Liver (tissue), 9 donors: ENCODE measurements around the gene UQCR10. TPM values are rescaled to one million over a fixed set of nuclear protein-coding genes. Genes with fewer than 3 reads are reported as not detected.

ENCODE experiments used
- DNase-seq: peaks from one replicate; pipeline ENCODE4 v3.0.0-alpha.2; 2017; ENCODE audit warnings: low spot score
- H3K27ac ChIP-seq, 2 donors: one replicate each; pipeline ENCODE4 v1.7.0; 2013; ENCODE audit warnings: inconsistent platforms in 2 of 2, low read length in 2 of 2, control low read depth in 1 of 2, low read depth in 1 of 2, mild to moderate bottlenecking in 1 of 2
- H3K27me3 ChIP-seq, 4 donors: one replicate each; pipeline versions ENCODE4 v1.6.1 to v1.7.0; 2013; ENCODE audit warnings: low read length in 3 of 4, inconsistent platforms in 1 of 4, mild to moderate bottlenecking in 1 of 4, moderate library complexity in 1 of 4; ENCODE audit not compliant: control insufficient read depth in 4 of 4, insufficient read depth in 4 of 4
- H3K36me3 ChIP-seq, 4 donors: one replicate each; pipeline versions ENCODE4 v1.6.1 to v1.7.0; 2013; ENCODE audit warnings: low read length in 3 of 4, mild to moderate bottlenecking in 3 of 4, low read depth in 1 of 4, moderate library complexity in 1 of 4; ENCODE audit not compliant: control insufficient read depth in 4 of 4, insufficient read depth in 3 of 4
- H3K4me1 ChIP-seq, 4 donors: one replicate each; pipeline versions ENCODE4 v1.6.1 to v1.7.0; 2013; ENCODE audit warnings: low read length in 3 of 4, mild to moderate bottlenecking in 3 of 4, moderate library complexity in 1 of 4; ENCODE audit not compliant: control insufficient read depth in 4 of 4, insufficient read depth in 4 of 4
- H3K4me3 ChIP-seq, 3 donors: one replicate each; pipeline versions ENCODE4 v1.6.1 to v1.7.0; 2013; ENCODE audit warnings: low read length in 3 of 3, control low read depth in 1 of 3, low read depth in 1 of 3, mild to moderate bottlenecking in 1 of 3
- H3K9ac ChIP-seq, 2 donors: one replicate each; pipeline ENCODE4 v1.7.0; 2013; ENCODE audit warnings: low read length in 2 of 2, mild to moderate bottlenecking in 2 of 2, moderate library complexity in 2 of 2, control low read depth in 1 of 2, low read depth in 1 of 2
- H3K9me3 ChIP-seq, 4 donors: one replicate each; pipeline versions ENCODE4 v1.6.1 to v1.7.0; 2013; ENCODE audit warnings: low read length in 3 of 4; ENCODE audit not compliant: control insufficient read depth in 4 of 4
- EGR1 ChIP-seq, 2 donors: IDR thresholded peaks; 2 replicates each; pipeline ENCODE4 v1.6.1; 2016 to 2018; ENCODE audit warnings: antibody characterized with exemption in 2 of 2, low read depth in 2 of 2
- FOXA1 ChIP-seq: IDR thresholded peaks from 2 replicates; pipeline ENCODE4 v1.6.1; 2016; ENCODE audit warnings: antibody characterized with exemption
- FOXA2 ChIP-seq: IDR thresholded peaks from 2 replicates; pipeline ENCODE4 v1.6.1; 2016; ENCODE audit warnings: antibody characterized with exemption
- GABPA ChIP-seq, 2 donors: IDR thresholded peaks in 1 of 2; conservative IDR thresholded peaks in 1 of 2; 2 replicates each; pipeline ENCODE4 v1.6.1; 2016; ENCODE audit warnings: antibody characterized with exemption in 2 of 2, mild to moderate bottlenecking in 1 of 2, moderate library complexity in 1 of 2
- HNF4A ChIP-seq, 2 donors: conservative IDR thresholded peaks; 2 replicates each; pipeline ENCODE4 v1.6.1; 2016; ENCODE audit warnings: antibody characterized with exemption in 2 of 2, mild to moderate bottlenecking in 2 of 2
- HNF4G ChIP-seq: IDR thresholded peaks from 2 replicates; pipeline ENCODE4 v1.6.1; 2016; ENCODE audit warnings: antibody characterized with exemption
- JUND ChIP-seq, 2 donors: IDR thresholded peaks; 2 replicates each; pipeline ENCODE4 v1.6.1; 2016; ENCODE audit warnings: antibody characterized with exemption in 2 of 2
- NR2F2 ChIP-seq: IDR thresholded peaks from 2 replicates; pipeline ENCODE4 v1.6.1; 2016; ENCODE audit warnings: antibody characterized with exemption
- RAD21 ChIP-seq, 2 donors: IDR thresholded peaks; 2 replicates each; pipeline ENCODE4 v1.6.1; 2016; ENCODE audit warnings: antibody characterized with exemption in 2 of 2, mild to moderate bottlenecking in 2 of 2
- RXRA ChIP-seq, 2 donors: IDR thresholded peaks; 2 replicates each; pipeline ENCODE4 v1.6.1; 2017 to 2018; ENCODE audit warnings: antibody characterized with exemption in 2 of 2, mild to moderate bottlenecking in 1 of 2
- TAF1 ChIP-seq: conservative IDR thresholded peaks from 2 replicates; pipeline ENCODE4 v1.6.1; 2016; ENCODE audit warnings: antibody characterized with exemption, mild to moderate bottlenecking
- YY1 ChIP-seq: IDR thresholded peaks from 2 replicates; pipeline ENCODE4 v1.6.1; 2016; ENCODE audit warnings: antibody characterized with exemption, mild to moderate bottlenecking
- WGBS: extraction: QIAGEN DNeasy Blood & Tissue Kit; methylation state at CpG from one replicate; pipeline ENCODE4 v1.1.7; 2013; 5-methylcytosine and 5-hydroxymethylcytosine counted together
- polyA plus RNA-seq, 2 donors: library from polyadenylated mRNA; stranded (reverse) in 1 of 2; unstranded in 1 of 2; fragments of 200-250 nt in 1 of 2; fragments of >200 nt in 1 of 2; fragmentation: Nextera tagmentation in 1 of 2; extraction: Ambion mirVana in 1 of 2; gene quantifications; one replicate each; pipeline versions ENCODE4 v1.2.1 to v1.2.3, GENCODE V29; 2013 to 2015
- total RNA-seq, 2 donors: library from RNA; depleted of rRNA; stranded (reverse); fragments of >200 nt; gene quantifications; one replicate each; pipeline ENCODE4 v1.2.3, GENCODE V29; 2014
- TF ChIP-seq, protein P1 (sequence below): IDR thresholded peaks from 2 replicates; pipeline ENCODE4 v1.6.1; 2016; ENCODE audit warnings: antibody characterized with exemption
- TF ChIP-seq, protein P2 (sequence below): IDR thresholded peaks from 2 replicates; pipeline ENCODE4 v1.6.1; 2016; ENCODE audit warnings: antibody characterized with exemption
- TF ChIP-seq, protein P3 (sequence below): fragments of 150-350 bp; IDR thresholded peaks from 2 replicates; pipeline ENCODE4 v1.5.1; 2017; ENCODE audit warnings: improper control_type of control experiment, low read depth, low read length; ENCODE audit not compliant: missing input control
- donor health status: healthy.
- donor health status: healthy.
- donor health status: healthy.
- donor health status: healthy.
- donor health status: healthy.

UQCR10 gene
- total and polyA plus RNA-seq, 4 donors, result 40.2 to 243 (median 102) TPM

DNA sequence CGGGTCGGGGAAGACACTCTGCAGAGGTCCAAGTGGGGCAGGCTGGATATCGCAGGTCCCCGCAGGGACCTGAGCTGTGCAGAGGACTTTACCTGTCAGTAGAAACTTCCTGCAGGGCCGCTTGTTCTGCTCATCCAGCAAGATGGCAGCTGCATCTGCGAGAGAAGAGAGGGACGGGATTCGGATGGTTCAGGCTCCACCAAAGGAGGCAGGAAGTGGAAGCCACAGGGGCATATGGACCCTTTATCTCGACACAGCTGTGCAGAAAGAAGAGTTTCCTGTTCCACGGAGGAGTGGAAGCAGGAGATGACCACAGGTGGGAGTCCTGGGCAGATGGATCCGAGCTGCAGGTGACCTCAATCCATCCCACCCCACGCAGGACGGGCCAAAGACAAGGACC, 24.8 kb upstream of the UQCR10 start:
- no peaks in the 10 kb centered on the region for H3K9me3 ChIP-seq
- 82% methylated on average over 13 of the region's 13 CpGs for WGBS
- no peak overlapping the region for H3K27ac ChIP-seq
- H3K27me3 ChIP-seq, result no peaks in the 10 kb centered on the region
- no peaks in the 10 kb centered on the region for H3K4me1 ChIP-seq
- TF ChIP-seq FOXA1 (no peak), GABPA (IDR thresholded peaks at IDR 0.05 in 1 of 2, conservative IDR thresholded peaks at IDR 0.05 in 1 of 2) (no peak), RAD21 (IDR thresholded peaks at IDR 0.05) (no peak), TAF1 (no peak), HNF4A (conservative IDR thresholded peaks at IDR 0.05) (no peak), NR2F2 (no peak), JUND (IDR thresholded peaks at IDR 0.05) (no peak), FOXA2 (no peak), EGR1 (IDR thresholded peaks at IDR 0.05; ENCODE audit: low read depth in 2 of 2) (no peak)
- TF ChIP-seq, protein P1, sequence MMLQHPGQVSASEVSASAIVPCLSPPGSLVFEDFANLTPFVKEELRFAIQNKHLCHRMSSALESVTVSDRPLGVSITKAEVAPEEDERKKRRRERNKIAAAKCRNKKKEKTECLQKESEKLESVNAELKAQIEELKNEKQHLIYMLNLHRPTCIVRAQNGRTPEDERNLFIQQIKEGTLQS, result no peak
- TF ChIP-seq, protein P2, sequence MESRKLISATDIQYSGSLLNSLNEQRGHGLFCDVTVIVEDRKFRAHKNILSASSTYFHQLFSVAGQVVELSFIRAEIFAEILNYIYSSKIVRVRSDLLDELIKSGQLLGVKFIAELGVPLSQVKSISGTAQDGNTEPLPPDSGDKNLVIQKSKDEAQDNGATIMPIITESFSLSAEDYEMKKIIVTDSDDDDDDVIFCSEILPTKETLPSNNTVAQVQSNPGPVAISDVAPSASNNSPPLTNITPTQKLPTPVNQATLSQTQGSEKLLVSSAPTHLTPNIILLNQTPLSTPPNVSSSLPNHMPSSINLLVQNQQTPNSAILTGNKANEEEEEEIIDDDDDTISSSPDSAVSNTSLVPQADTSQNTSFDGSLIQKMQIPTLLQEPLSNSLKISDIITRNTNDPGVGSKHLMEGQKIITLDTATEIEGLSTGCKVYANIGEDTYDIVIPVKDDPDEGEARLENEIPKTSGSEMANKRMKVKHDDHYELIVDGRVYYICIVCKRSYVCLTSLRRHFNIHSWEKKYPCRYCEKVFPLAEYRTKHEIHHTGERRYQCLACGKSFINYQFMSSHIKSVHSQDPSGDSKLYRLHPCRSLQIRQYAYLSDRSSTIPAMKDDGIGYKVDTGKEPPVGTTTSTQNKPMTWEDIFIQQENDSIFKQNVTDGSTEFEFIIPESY, result no peak
- TF ChIP-seq, protein P3, sequence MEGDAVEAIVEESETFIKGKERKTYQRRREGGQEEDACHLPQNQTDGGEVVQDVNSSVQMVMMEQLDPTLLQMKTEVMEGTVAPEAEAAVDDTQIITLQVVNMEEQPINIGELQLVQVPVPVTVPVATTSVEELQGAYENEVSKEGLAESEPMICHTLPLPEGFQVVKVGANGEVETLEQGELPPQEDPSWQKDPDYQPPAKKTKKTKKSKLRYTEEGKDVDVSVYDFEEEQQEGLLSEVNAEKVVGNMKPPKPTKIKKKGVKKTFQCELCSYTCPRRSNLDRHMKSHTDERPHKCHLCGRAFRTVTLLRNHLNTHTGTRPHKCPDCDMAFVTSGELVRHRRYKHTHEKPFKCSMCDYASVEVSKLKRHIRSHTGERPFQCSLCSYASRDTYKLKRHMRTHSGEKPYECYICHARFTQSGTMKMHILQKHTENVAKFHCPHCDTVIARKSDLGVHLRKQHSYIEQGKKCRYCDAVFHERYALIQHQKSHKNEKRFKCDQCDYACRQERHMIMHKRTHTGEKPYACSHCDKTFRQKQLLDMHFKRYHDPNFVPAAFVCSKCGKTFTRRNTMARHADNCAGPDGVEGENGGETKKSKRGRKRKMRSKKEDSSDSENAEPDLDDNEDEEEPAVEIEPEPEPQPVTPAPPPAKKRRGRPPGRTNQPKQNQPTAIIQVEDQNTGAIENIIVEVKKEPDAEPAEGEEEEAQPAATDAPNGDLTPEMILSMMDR, result no peak
- no peak for DNase-seq
- H3K9ac ChIP-seq, result no peak overlapping the region
- H3K4me3 ChIP-seq, result no peak overlapping the region
- peaks cover 3 to 51% (median 9%) of the 10 kb centered on the region in 4 donors for H3K36me3 ChIP-seq

DNA sequence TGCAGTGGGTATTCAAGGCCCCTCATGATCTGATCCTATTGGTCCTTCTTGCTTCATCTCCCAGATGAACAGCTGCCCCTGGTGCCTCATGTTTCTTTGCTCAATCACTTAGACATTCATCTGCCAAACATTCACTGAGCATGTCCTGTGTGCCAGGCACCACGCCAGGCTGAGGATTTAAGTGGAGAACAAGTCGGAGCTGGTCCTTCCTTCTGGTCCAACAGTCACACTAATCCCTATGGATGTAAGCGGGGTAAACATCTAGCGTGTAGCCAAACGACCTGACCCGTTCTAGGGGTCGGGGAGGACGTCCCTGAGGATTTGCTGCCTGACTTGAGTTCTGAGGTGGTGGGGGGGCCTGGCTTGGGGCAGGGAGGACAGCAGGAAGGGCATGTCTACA, 22.3 kb upstream of the UQCR10 start:
- no peak overlapping the region for H3K9ac ChIP-seq
- no peaks in the 10 kb centered on the region for H3K27me3 ChIP-seq
- no peak overlapping the region for H3K27ac ChIP-seq
- no peaks in the 10 kb centered on the region for H3K9me3 ChIP-seq
- no peak overlapping the region for H3K4me3 ChIP-seq
- H3K36me3 ChIP-seq, result peaks cover 3 to 58% (median 12%) of the 10 kb centered on the region in 4 donors
- 82% methylated on average over 8 of the region's 8 CpGs for WGBS
- no peak for TF ChIP-seq FOXA1
- TF ChIP-seq HNF4G, result no peak
- TF ChIP-seq EGR1 (IDR thresholded peaks at IDR 0.05; ENCODE audit: low read depth in 2 of 2), result no peak
- no peak for TF ChIP-seq HNF4A (conservative IDR thresholded peaks at IDR 0.05)
- no peak for DNase-seq
- H3K4me1 ChIP-seq, result no peaks in the 10 kb centered on the region

DNA sequence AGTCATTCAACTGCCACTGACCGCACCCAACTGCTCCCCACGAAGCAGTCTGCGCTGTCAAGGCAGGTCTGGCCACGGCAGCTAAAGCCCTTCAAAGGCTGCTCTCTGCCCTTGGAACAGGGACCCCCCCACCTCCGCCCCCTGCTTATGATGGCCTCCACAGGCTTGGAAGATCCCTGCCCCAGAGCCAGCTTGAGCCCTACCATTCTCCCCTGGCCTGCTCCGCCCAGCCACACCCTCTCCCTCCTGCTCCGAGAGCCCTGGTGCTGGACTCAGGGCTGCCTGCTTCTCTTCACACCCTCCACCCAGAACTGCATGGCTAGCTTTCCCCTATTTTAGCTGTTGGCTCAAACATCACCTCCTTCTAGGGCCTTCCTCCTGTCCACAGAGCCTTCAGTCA, 19.3 kb upstream of the UQCR10 start:
- no peak overlapping the region for H3K27ac ChIP-seq
- H3K9me3 ChIP-seq, result no peaks in the 10 kb centered on the region
- H3K4me1 ChIP-seq, result peaks cover 0 to 8% (median 0%) of the 10 kb centered on the region in 4 donors
- DNase-seq, result no peak
- no peak overlapping the region for H3K9ac ChIP-seq
- H3K4me3 ChIP-seq, result no peak overlapping the region
- H3K36me3 ChIP-seq, result peaks cover 3 to 41% (median 11%) of the 10 kb centered on the region in 4 donors
- no peaks in the 10 kb centered on the region for H3K27me3 ChIP-seq
- whole genome bisulfite sequencing, result 96% methylated on average over 7 of the region's 7 CpGs
- TF ChIP-seq YY1 (no peak), FOXA2 (no peak), RXRA (IDR thresholded peaks at IDR 0.05) (no peak), TAF1 (no peak), EGR1 (IDR thresholded peaks at IDR 0.05; ENCODE audit: low read depth in 2 of 2) (no peak), JUND (IDR thresholded peaks at IDR 0.05) (no peak), NR2F2 (no peak), HNF4G (no peak), FOXA1 (no peak)
- TF ChIP-seq, protein P2, result no peak
- TF ChIP-seq, protein P3, result no peak
